GM13977 (cell line): ENCODE data around the gene ITLN1.
"Not testable (repeated sequence)": the region's sequence is repeated elsewhere in the genome, so short reads cannot be mapped to it uniquely, and the experiment has no call there.

Experiments used
- DNase-seq: peaks from one replicate; pipeline ENCODE4 v3.0.0; 2012; ENCODE audit warnings: low spot score
- CTCF ChIP-seq: IDR thresholded peaks from 2 replicates; pipeline ENCODE4 v1.5.1; 2012; ENCODE audit warnings: mild to moderate bottlenecking, control low read depth; ENCODE audit not compliant: insufficient read depth; ENCODE audit errors: extremely low read depth, missing control alignments
- in situ Hi-C: fragments of 300-500 bp; cut with MboI; formaldehyde crosslinking; loops from one replicate; pipeline ENCODE4 v1.12.0; 2022; ENCODE audit warnings: low sequenced_read_pairs, low pct_unique_long_range_greater_than_20kb, mixed read lengths, inconsistent platforms; ENCODE audit not compliant: unreplicated experiment

Gene ITLN1

GRCh38 chr1:160880216-160880615, 4.8 kb downstream of the ITLN1 start:
- in situ Hi-C loops, result no loop called here
- no peak for TF ChIP-seq CTCF
- no peak for DNase-seq

- DNase-seq, result no peak
- in situ Hi-C loops, result no loop called here
- TF ChIP-seq CTCF, result no peak
Observed at GRCh38 chr1:160879056-160879455, 5.9 kb downstream of the ITLN1 start.

- in situ Hi-C loops, result no loop called here
- peak; percentile 50 for DNase-seq
- TF ChIP-seq CTCF, result peak; percentile 40
Observed at GRCh38 chr1:160877221-160877620, 7.8 kb downstream of the ITLN1 start.

- TF ChIP-seq CTCF, result no peak
- DNase-seq, result no peak
- in situ Hi-C loops, result no loop called here
Observed at GRCh38 chr1:160876311-160876710, 8.7 kb downstream of the ITLN1 start.

DNA sequence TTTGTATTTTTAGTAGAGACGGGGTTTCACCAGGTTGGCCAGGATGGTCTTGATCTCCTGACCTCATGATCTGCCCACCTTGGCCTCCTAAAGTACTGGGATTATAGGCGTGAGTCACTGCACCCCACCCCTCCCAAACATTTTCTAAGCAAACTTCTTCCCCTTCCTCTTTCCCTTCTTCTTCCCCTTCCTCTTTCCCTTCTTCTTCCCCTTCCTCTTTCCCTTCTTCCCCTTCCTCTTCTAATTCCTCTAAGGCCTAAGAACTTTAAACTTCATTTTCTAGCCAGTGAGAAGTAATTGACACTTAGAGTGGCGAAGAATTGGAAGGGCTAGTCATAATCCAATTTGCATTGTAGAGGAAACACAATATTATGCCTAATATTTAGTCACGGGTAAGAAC, 9.4 kb downstream of the ITLN1 start:
- in situ Hi-C loops, DNase-seq: not testable (repeated sequence)

DNA sequence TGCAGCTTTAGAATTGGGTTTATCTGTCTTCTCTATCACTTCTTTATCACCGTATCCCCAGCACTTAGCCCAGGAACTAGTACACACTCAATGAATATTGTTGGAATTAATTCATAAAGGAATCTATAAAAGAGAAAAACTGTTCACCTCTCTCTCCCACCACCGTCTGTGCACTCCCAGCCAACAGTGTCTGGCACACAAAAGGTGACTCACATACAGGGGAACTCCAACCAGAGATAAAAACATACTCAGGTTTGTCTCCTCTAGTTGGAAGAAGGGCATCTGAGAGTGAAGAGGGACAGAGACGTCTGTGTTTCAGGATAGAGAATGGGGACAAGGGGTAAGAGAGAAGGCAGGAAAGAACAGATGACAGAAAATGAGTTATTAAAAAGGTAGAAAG, 10.0 kb downstream of the ITLN1 start:
- in situ Hi-C loops, result no loop called here
- no peak for TF ChIP-seq CTCF
- DNase-seq, result no peak

GRCh38 chr1:160868141-160868540, 16.8 kb downstream of the ITLN1 start:
- DNase-seq, result no peak
- in situ Hi-C loops, result no loop called here
- no peak for TF ChIP-seq CTCF

DNA sequence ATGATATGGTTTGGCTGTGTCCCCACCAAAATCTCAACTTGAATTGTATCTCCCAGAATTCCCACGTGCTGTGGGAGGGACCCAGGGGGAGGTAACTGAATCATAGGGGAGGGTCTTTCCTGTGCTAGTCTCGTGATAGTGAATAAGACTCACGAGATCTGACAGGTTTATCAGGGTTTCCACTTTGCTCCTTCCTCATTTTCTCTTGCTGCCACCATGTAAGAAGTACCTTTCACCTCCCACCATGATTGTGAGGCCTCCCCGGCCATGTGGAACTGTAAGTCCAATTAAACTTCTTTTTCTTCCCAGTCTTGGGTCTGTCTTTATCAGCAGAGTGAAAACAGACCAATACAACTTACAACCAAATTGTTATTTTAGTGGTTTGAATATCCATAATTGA, 17.3 kb downstream of the ITLN1 start:
- DNase-seq, in situ Hi-C loops: not testable (repeated sequence)
